Measurements from ENCODE around the gene SLC39A1. TPM values are rescaled to one million over a fixed set of nuclear protein-coding genes. Genes with fewer than 3 reads are reported as not detected.
"Not testable (repeated sequence)": the region's sequence is repeated elsewhere in the genome, so short reads cannot be mapped to it uniquely, and the experiment has no call there.

SLC39A1 gene
- total RNA-seq, 2 experiments from 2014 or later = 29.6 to 31.1 TPM

DNA sequence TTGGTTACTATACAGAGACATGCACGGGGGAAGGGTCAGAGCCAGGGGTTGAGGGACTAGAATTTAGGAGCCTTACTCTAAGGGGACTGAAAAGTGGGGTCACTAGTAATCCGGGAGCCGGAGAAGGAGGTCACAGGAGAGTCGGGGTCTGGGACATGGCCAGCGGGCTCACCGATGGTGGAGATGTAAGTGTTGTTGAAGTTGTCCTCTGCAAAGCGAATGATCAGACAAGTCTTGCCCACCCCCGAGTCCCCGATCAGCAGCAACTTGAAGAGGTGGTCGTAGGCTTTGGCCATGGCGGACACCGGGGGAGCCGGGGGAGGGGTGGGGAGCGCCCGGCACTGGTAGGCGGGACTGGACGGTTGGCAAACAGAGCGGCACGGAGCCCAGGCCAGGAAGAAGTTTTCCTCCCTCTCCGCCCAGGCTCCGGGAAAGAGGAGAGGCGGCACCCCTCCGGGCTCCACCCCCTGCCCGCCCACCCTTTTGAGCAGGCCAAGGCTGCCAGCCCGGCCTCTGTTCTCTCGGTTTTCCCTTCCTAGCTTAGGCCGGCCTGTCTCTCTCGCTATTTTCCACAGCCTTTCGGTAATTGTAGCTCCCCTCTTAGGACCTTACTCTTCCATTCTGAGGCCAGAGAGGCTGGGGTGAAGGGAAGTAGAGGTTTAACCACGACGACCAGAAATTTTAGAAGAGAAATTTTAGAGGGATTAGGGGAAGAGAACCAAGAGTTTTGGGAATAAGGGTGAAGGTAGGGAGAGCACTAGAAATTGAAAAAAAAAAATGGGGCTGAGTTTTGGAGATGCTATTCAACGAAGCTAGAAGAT, 22.8 kb upstream of the SLC39A1 start, which contains the start of gene RAB13:
Gene RAB13, minus strand, starts transcription at position 399 of the 821 bp plus-strand sequence. Its CDS starts 103 bp downstream, at position 296.
- Mint-ChIP-seq H3K27ac (peak within 1 kb of the TSS; percentile 90), H3K27me3 (no peaks in the 10 kb centered on the region), H3K4me3 (peak within 1 kb of the TSS; percentile 82), H3K4me1 (peaks cover 37% of the 10 kb centered on the region), H3K9me3 (no peaks in the 10 kb centered on the region), H3K36me3 (peaks cover under 1% of the 10 kb centered on the region)
- ATAC-seq (ENCODE audit: low read depth) (no peak), DNase-seq (peak; percentile 47)
- POLR2A ChIA-PET = interaction anchor here (0.6 to 3.1 kb wide), 17 partner anchors 9 to 441 kb away, joined by 3 to 25 read pairs (median 4); partner anchors contain the start of genes CHTOP, CREB3L4, DENND4B and GATAD2B

DNA sequence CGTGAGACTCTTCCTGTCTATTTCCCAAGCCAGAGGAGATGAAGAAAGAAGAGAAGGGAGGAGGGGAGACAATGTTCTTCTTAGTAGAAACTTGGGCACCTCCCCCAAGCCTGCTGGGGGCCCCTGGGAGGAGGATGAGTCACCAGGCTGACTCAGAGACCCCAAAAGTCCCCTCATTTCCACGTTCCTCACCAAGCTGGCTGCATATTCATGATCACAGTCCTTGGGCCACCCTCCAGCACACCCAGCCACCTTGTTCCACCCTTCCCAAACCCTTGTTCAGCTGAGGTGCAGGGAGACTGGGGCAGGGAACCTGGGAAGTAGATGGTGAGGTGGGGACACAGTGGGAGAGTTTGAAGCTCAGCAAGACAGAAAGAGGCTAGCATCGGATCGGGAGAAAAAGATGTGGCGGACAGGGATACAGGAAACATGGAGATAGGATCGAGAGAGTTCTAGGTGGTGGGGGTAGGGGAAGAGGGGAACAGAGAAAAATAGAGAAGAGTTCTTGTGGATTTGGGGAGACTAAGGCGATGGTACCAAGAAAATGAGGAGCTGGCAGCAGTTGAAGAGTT, 22.1 kb upstream of the SLC39A1 start:
- H3K4me3 Mint-ChIP-seq = peak overlapping the region; percentile 82
- ATAC-seq (ENCODE audit: low read depth) = no peak
- peaks cover 37% of the 10 kb centered on the region for H3K4me1 Mint-ChIP-seq
- H3K27me3 Mint-ChIP-seq = no peaks in the 10 kb centered on the region
- POLR2A ChIA-PET = interaction anchor here (0.6 to 3.1 kb wide), 8 partner anchors 8 to 352 kb away, joined by 3 to 25 read pairs (median 4); partner anchors contain the start of genes CHTOP, CREB3L4, GATAD2B and JTB
- H3K27ac Mint-ChIP-seq = peak overlapping the region; percentile 69
- DNase-seq = no peak
- no peaks in the 10 kb centered on the region for H3K9me3 Mint-ChIP-seq
- no peaks in the 10 kb centered on the region for H3K36me3 Mint-ChIP-seq

DNA sequence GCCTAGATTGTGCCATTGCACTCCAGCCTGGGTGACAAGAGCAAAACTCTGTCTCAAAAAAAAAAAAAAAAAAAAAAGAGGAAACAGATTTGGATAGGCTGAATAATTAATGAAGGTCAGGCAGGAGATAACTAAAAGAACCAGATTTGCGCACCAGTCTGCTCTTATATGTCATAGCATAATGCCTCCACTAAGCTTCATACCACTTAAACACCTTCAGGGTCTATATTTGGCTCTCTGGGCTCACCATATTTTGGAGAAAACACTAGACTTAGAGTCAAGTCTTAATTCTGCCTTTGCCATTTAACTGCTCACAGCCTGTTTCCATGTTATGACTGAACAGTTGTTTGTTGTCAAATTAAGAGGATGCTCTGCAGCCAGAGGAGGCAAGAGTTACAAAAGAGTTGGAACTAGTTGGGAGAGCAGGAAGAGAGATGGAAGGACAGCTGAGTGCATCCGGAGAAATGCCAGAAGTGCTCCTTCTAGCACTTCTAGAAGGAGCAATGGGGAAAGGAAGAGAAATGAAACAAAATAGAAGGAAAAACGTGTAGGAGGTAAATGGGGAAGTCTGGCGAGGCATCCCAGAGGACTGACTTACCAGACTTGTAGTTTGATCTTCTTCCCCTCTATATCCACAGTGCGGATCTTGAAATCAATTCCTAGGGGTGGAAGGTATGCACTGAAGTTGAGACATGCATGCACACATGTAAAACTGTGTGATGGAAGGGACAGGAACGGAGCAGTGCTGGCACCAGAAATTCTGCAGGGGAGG, 21.0 kb upstream of the SLC39A1 start:
- Mint-ChIP-seq H3K36me3 (no peaks in the 10 kb centered on the region), H3K4me1 (peaks cover 33% of the 10 kb centered on the region), H3K9me3 (no peaks in the 10 kb centered on the region), H3K4me3 (no peak overlapping the region), H3K27ac (no peak overlapping the region), H3K27me3 (no peaks in the 10 kb centered on the region)
- DNase-seq (no peak), ATAC-seq (ENCODE audit: low read depth) (no peak)
- POLR2A ChIA-PET = interaction anchor here (0.7 to 3.1 kb wide), 2 partner anchors 17 to 117 kb away, joined by 3 to 25 read pairs; partner anchors contain the start of gene CREB3L4

DNA sequence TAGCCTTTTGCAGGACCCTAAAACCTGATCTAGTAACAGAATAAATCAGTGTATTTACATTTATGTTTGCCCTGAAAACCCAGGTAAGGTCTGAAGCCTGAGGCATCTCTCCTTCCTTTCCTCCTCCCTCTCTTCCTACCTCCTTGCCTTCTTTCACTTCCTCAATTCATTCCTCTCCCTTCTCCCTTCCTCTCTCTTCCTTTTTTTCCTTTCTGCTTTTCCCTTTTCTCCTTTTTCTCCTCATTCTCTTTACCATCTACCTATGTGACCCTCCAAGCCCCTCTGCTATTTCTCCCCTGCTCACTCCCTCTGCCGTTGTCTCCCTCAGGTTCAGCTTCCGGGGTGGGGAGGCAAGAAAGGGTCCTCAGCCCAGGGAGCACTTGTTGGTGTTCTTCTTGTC, 18.4 kb upstream of the SLC39A1 start:
- H3K27ac Mint-ChIP-seq; H3K9me3 Mint-ChIP-seq; DNase-seq; ATAC-seq (ENCODE audit: low read depth); H3K27me3 Mint-ChIP-seq; H3K4me3 Mint-ChIP-seq; H3K36me3 Mint-ChIP-seq: not testable (repeated sequence)
- POLR2A ChIA-PET = interaction anchor here (0.8 kb wide), 1 partner anchor 9 kb away, joined by 5 read pairs; the partner anchor contains the start of gene RPS27
- peaks cover 37% of the 10 kb centered on the region for H3K4me1 Mint-ChIP-seq

DNA sequence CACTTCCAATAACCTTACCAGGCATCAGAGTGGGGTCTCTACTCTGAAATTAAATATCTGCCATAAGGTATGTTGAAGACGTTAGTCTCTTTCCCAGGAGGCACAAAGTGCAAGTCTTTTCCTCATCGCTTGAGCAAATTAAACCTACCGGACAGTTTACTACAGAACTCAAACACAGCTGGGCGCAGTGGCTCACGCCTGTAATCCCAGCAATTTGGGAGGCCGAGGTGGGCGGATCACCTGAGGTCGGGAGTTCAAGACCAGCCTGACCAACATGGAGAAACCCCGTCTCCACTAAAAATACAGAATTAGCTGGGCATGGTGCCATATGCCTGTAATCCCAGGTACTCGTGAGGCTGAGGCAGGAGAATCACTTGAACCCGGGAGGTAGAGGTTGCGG, 15.8 kb upstream of the SLC39A1 start:
- H3K4me1 Mint-ChIP-seq = peaks cover 40% of the 10 kb centered on the region
- not testable (repeated sequence) for H3K27me3 Mint-ChIP-seq; ATAC-seq (ENCODE audit: low read depth); DNase-seq; H3K4me3 Mint-ChIP-seq; H3K27ac Mint-ChIP-seq; H3K9me3 Mint-ChIP-seq
- POLR2A ChIA-PET = interaction anchor here (1.6 to 5.2 kb wide), 4 partner anchors 11 to 34 kb away, joined by 5 to 100 read pairs (median 31); partner anchors contain the start of genes CREB3L4, CRTC2, DENND4B and RPS27
- peaks cover 13% of the 10 kb centered on the region for H3K36me3 Mint-ChIP-seq

DNA sequence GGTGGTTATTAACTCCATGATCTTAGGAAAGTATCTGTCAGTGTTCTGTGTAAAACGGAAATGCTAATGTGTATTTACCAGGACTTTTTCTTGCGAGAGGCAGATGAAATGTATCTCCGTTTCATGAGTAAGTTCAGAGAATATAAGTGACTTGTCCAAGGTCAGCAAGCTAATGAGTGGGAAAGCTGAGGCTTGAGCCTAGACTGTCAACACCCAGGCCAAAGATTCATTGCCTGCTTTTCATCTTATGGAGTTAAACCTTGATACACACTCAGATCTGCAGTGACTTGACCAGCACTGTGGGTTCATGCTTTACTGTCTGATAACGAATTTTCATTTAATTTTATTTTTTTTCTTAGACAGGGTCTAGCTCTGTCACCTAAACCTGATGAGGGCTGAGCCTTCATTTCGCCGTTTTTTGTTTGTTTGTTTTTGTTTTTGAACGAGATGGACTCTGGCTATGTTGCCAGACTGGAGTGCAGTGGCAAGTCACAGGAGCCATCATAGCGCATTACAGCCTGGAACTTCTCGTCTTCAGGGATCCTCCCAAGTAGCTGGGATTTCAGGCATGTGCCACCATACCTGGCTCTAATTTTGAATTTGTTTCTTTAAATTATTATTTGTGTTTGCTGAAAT, 15.1 kb upstream of the SLC39A1 start:
- DNase-seq (no peak), ATAC-seq (ENCODE audit: low read depth) (no peak)
- Mint-ChIP-seq H3K36me3 (peaks cover 19% of the 10 kb centered on the region), H3K27ac (peak overlapping the region; percentile 86), H3K4me3 (peak overlapping the region; percentile 97), H3K27me3 (no peaks in the 10 kb centered on the region), H3K9me3 (no peaks in the 10 kb centered on the region), H3K4me1 (peaks cover 41% of the 10 kb centered on the region)
- POLR2A ChIA-PET = interaction anchor here (0.9 to 5.2 kb wide), 15 partner anchors 11 to 443 kb away, joined by 3 to 100 read pairs (median 8); partner anchors contain the start of genes CHTOP, CREB3L4, CRTC2 and DENND4B

DNA sequence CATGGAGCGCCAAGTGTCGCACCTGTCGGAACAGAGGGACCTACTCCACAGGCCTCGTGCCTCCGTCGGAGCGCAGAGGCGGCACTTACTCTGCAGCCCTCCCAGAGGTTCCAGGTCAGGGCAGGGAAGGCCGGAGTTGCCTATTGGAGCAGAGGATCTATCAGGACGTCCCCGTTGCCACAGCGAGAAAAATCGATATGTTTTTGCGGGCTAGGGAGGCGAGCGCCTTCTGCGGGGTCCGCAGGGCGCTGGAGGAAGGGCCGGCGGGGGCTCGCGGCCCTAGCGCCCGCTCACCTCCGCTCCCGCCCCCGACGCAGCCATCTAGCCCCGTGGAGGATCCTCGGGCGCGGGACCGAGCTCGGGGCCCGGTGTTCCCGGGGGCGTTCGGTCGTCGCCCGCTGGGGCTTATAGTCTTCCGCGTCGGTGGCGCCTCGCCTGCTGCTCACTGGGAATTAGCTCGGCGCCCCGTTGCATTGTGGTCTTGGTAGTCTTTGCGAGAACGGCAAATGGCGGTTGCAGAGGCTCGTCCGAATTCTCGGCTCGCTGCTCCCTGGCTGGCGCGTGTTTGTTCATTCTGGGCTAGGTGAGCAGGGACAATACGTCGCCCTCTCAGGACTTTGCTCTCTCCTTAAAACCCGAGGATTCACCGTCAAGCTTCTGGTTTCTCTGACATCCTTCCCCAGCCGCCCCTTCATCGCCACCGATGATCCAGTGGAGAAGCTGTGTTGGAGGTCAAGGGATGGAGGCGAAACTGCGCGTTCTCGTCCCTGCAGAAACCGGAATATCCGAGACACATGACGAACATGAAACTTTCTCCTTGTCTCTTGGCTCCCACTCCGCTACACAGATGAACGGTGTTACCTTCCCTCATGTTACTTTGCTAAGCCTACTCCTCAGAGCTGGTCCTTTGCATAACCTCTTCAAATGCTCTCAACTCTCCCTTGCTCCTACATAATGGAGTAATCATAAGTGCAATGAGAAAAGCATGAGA, 14.2 kb upstream of the SLC39A1 start, which contains the start of gene JTB:
Gene JTB, minus strand, starts transcription at position 425 of the 991 bp plus-strand sequence. Its CDS starts 422 bp downstream, at position 3.
- Mint-ChIP-seq H3K27ac (peak within 1 kb of the TSS; percentile 93), H3K4me3 (peak within 1 kb of the TSS; percentile 97), H3K4me1 (peaks cover 42% of the 10 kb centered on the region), H3K9me3 (no peaks in the 10 kb centered on the region), H3K36me3 (peaks cover 21% of the 10 kb centered on the region), H3K27me3 (no peaks in the 10 kb centered on the region)
- ATAC-seq (ENCODE audit: low read depth) (peak; percentile 93), DNase-seq (peak; percentile 80)
- POLR2A ChIA-PET = interaction anchor here (0.9 to 5.2 kb wide), 18 partner anchors 9 to 442 kb away, joined by 3 to 100 read pairs (median 8); partner anchors contain the start of genes CHTOP, CREB3L4, CRTC2 and DENND4B

DNA sequence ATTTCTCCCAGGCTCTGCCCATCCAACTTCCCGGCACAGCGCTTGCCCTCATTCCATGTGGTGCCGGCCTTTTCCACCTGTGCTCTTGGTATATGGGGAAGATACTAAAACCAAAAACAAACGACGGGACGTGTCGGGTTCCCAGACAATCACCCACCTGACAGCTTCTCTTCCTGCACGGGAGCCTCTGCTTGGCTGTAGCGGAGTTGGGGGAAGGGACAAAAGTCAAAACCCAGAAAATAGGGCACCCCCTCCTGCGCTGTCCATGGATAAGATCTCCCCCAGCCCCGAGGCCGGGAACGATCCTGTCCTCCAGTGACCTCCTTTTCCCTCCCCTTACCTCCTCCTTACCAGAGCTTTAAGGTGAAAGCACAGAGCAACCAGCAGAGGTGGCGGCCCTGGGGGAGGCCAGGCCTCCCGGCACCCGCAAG, 13.5 kb upstream of the SLC39A1 start:
- ATAC-seq (ENCODE audit: low read depth) (no peak), DNase-seq (no peak)
- Mint-ChIP-seq H3K36me3 (peaks cover 21% of the 10 kb centered on the region), H3K4me1 (peaks cover 48% of the 10 kb centered on the region), H3K4me3 (peak overlapping the region; percentile 97), H3K27me3 (no peaks in the 10 kb centered on the region), H3K9me3 (no peaks in the 10 kb centered on the region), H3K27ac (peak overlapping the region; percentile 93)
- POLR2A ChIA-PET = interaction anchor here (0.6 to 5.2 kb wide), 17 partner anchors 9 to 349 kb away, joined by 3 to 100 read pairs (median 8); partner anchors contain the start of genes CHTOP, CREB3L4, CRTC2 and DENND4B

DNA sequence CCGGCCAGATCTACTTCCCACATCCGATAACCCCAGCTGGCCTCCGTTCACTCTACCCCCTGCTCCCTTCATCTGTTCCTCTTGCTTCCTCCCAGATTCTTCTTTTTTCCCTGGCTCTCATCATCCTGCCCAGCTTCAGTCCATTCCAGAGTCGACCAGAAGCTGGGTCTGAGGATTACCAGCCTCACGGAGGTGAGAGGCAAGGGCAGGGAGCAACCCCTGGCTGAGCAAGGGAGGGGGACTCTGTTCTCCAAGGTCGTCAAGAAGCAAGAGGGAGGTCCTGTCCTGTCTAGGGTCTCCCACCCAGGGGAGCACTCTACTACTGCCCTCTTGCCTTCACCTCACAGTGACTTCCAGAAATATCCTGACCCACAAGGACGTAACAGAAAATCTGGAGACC, 10.2 kb upstream of the SLC39A1 start:
- peaks cover 52% of the 10 kb centered on the region for H3K4me1 Mint-ChIP-seq
- H3K9me3 Mint-ChIP-seq = no peaks in the 10 kb centered on the region
- no peak for DNase-seq

DNA sequence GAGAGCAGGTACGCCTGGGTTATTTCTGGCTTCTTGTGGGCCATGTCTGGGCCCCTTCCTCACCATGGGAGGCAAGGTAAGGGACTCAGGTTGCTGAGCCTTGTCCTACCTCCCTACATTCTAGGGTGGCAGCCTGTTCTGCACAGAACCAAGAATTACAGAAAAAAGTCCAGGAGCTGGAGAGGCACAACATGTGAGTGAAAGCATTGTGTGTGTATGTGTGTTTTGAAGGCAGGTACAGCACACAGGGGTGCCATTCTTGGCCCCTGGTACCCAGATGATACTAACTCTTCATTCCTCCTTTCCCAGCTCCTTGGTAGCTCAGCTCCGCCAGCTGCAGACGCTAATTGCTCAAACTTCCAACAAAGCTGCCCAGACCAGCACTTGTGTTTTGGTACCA, 9.7 kb upstream of the SLC39A1 start:
- Mint-ChIP-seq H3K27ac (peak overlapping the region; percentile 7), H3K27me3 (no peaks in the 10 kb centered on the region), H3K9me3 (no peaks in the 10 kb centered on the region), H3K4me3 (no peak overlapping the region), H3K4me1 (peaks cover 50% of the 10 kb centered on the region), H3K36me3 (peaks cover 21% of the 10 kb centered on the region)
- POLR2A ChIA-PET = interaction anchor here (0.6 to 2.0 kb wide), 3 partner anchors 15 to 326 kb away, joined by 3 to 5 read pairs (median 3); partner anchors contain the start of gene CRTC2
- DNase-seq (no peak), ATAC-seq (ENCODE audit: low read depth) (no peak)

More for the DNA sequence above, 10.2 kb upstream of the SLC39A1 start:
- ATAC-seq (ENCODE audit: low read depth) = no peak
- no peak overlapping the region for H3K4me3 Mint-ChIP-seq
- POLR2A ChIA-PET = interaction anchor here (2.0 kb wide), 1 partner anchor 15 kb away, joined by 5 read pairs; the partner anchor contains the start of gene CRTC2
- peaks cover 21% of the 10 kb centered on the region for H3K36me3 Mint-ChIP-seq
- peak overlapping the region; percentile 7 for H3K27ac Mint-ChIP-seq
- no peaks in the 10 kb centered on the region for H3K27me3 Mint-ChIP-seq

DNA sequence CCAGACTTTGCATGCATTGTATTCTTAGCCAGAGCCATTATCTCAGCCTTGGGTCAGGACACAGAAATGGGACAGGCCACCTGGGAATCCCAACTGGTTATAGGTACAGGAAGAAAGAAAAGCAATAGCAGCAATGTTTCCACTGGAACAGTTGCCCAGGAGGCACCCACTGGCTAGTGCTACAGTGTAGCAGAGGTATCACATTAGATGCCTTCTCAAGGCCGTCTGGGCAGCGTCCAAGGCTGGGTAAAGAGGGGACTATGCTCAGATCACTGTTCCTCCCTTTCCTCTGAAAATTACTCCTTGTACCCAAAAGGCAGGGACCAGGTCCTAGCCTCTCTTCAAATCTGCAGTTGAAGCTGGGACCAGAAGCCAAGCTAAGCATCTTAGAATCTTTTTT, 7.0 kb upstream of the SLC39A1 start:
- Mint-ChIP-seq H3K27me3 (no peaks in the 10 kb centered on the region), H3K4me1 (peaks cover 56% of the 10 kb centered on the region), H3K4me3 (no peak overlapping the region), H3K9me3 (no peaks in the 10 kb centered on the region), H3K27ac (no peak overlapping the region), H3K36me3 (peaks cover 13% of the 10 kb centered on the region)
- ATAC-seq (ENCODE audit: low read depth) (no peak), DNase-seq (no peak)
- POLR2A ChIA-PET = interaction anchor here (0.6 kb wide), 2 partner anchors 184 to 195 kb away, joined by 3 to 4 read pairs; partner anchors contain the start of gene SLC27A3

Measured in activated naive CD8-positive, alpha-beta T cell treated with anti-CD3 and anti-CD28 coated beads, Interleukin-2, amount 10 ng/mL, durations not matched to agents 7 days and 5 days (primary cell).